Endothelial cell of umbilical vein (primary cell): ENCODE data around the gene PLEKHA3. TPM values are rescaled to one million over a fixed set of nuclear protein-coding genes. Genes with fewer than 3 reads are reported as not detected.

Experiments used
- BruUV-seq: library from RNA; stranded (reverse); fragments of 400-500 nt; replicated peaks from 2 replicates; lab custom pipeline; 2021; lab: Mats Ljungman, UMichigan
- CTCF ChIA-PET: fragments of 300-600, 350-600 bp; sonication (Branson Sonifier 250); formaldehyde crosslinking; loops from one replicate; lab custom pipeline; 2021; ENCODE audit warnings: antibody characterized with exemption, inconsistent platforms; lab: Charles Lee
- POLR2A ChIA-PET: fragments of 300-600, 350-600 bp; sonication (Branson Sonifier 250); formaldehyde crosslinking; loops from one replicate; lab custom pipeline; 2021; ENCODE audit warnings: antibody characterized with exemption, inconsistent platforms; lab: Charles Lee
- DNase-seq: peaks from one replicate; pipeline ENCODE4 v3.0.0-alpha.2; 2011; ENCODE audit warnings: low read depth, low spot score
- FAIRE-seq: peaks from 2 replicates; lab custom pipeline; 2011; peaks lifted over from hg19 to GRCh38; lab: Jason Lieb, UNC
- H2AFZ ChIP-seq: 2 replicates; pipeline ENCODE4 v1.6.0; 2012; ENCODE audit warnings: low read depth, low read length, control low read depth, inconsistent platforms
- H3K27ac ChIP-seq: 2 replicates; pipeline ENCODE4 v1.5.1; 2011; ENCODE audit warnings: low read depth, mild to moderate bottlenecking, control low read depth, low read length, moderate library complexity; ENCODE audit not compliant: insufficient read depth
- H3K27me3 ChIP-seq, 2 experiments: 2 replicates each; pipeline versions ENCODE4 v1.6.0 to v1.6.1; 2011; ENCODE audit warnings: low read length in 2 of 2, mixed read lengths in 1 of 2; ENCODE audit not compliant: control insufficient read depth in 2 of 2, insufficient read depth in 2 of 2
- H3K36me3 ChIP-seq, 2 experiments: 2 replicates in 1 of 2; 3 replicates in 1 of 2; pipeline ENCODE4 v1.5.1; 2011; ENCODE audit warnings: low read length in 2 of 2, mild to moderate bottlenecking in 1 of 2, moderate library complexity in 1 of 2; ENCODE audit not compliant: control insufficient read depth in 2 of 2, insufficient read depth in 2 of 2; ENCODE audit errors: extremely low read depth in 1 of 2
- H3K4me1 ChIP-seq: 3 replicates; pipeline ENCODE4 v1.5.1; 2011; ENCODE audit warnings: mild to moderate bottlenecking, low read length; ENCODE audit not compliant: control insufficient read depth, insufficient read depth; ENCODE audit errors: extremely low read depth
- H3K4me2 ChIP-seq: 2 replicates; pipeline ENCODE4 v1.6.1; 2011; ENCODE audit warnings: low read length, control low read depth, mixed read lengths; ENCODE audit not compliant: insufficient read depth
- H3K4me3 ChIP-seq, 3 experiments: fragments of 200-600 bp in 1 of 3; sonication (generic), shearing (Covaris generic) in 1 of 3; replicated peaks in 1 of 3; 2 replicates each; pipeline ENCODE4 v1.5.1; 2011 to 2016; ENCODE audit warnings: control low read depth in 3 of 3, low read length in 3 of 3, mild to moderate bottlenecking in 2 of 3, inconsistent platforms in 1 of 3, low read depth in 1 of 3, moderate library complexity in 1 of 3; ENCODE audit not compliant: insufficient read depth in 1 of 3
- H3K79me2 ChIP-seq: 2 replicates; pipeline ENCODE4 v1.6.0; 2012; ENCODE audit warnings: low read length, inconsistent platforms; ENCODE audit not compliant: control insufficient read depth, insufficient read depth
- H3K9ac ChIP-seq: replicated peaks from 2 replicates; pipeline ENCODE3; 2011; ENCODE audit warnings: low read length, control low read depth; ENCODE audit not compliant: insufficient read depth; ENCODE audit errors: extremely low read depth
- H3K9me1 ChIP-seq: replicated peaks from 3 replicates; pipeline ENCODE4 v1.6.0; 2011; ENCODE audit warnings: mild to moderate bottlenecking, low read length; ENCODE audit not compliant: control insufficient read depth, insufficient read depth; ENCODE audit errors: extremely low read depth
- H3K9me3 ChIP-seq: replicated peaks from 2 replicates; pipeline ENCODE4 v1.5.1; 2012; ENCODE audit warnings: low read length, inconsistent platforms; ENCODE audit not compliant: control insufficient read depth, insufficient read depth
- H4K20me1 ChIP-seq: replicated peaks from 2 replicates; pipeline ENCODE3; 2011; ENCODE audit warnings: mild to moderate bottlenecking, low read length; ENCODE audit not compliant: control insufficient read depth, insufficient read depth; ENCODE audit errors: extremely low read depth
- CTCF ChIP-seq, 2 donors: IDR thresholded peaks; 1 replicate in 1 of 2; 2 replicates in 1 of 2; pipeline ENCODE4 v1.5.1; 2011; ENCODE audit warnings: low read length in 2 of 2, mild to moderate bottlenecking in 2 of 2, moderate library complexity in 2 of 2, control low read depth in 1 of 2, inconsistent platforms in 1 of 2, low read depth in 1 of 2; ENCODE audit not compliant: insufficient read depth in 1 of 2; ENCODE audit errors: extremely low read depth in 1 of 2
- EZH2 ChIP-seq: IDR thresholded peaks from 2 replicates; pipeline ENCODE4 v1.6.1; 2012; ENCODE audit warnings: borderline replicate concordance, low read depth, mild to moderate bottlenecking, moderate library complexity, low read length, inconsistent platforms; ENCODE audit not compliant: severe bottlenecking
- FOS ChIP-seq: IDR thresholded peaks from 2 replicates; pipeline ENCODE4 v1.6.1; 2011; ENCODE audit warnings: mild to moderate bottlenecking, low read length, moderate library complexity, borderline replicate concordance; ENCODE audit not compliant: insufficient read depth
- GATA2 ChIP-seq: IDR thresholded peaks from 2 replicates; pipeline ENCODE4 v1.7.0; 2011; ENCODE audit warnings: low read depth, mild to moderate bottlenecking, moderate library complexity, mixed read lengths, low read length; ENCODE audit not compliant: insufficient read length, insufficient read depth
- JUN ChIP-seq: IDR thresholded peaks from 2 replicates; pipeline ENCODE4 v1.6.1; 2011; ENCODE audit warnings: borderline replicate concordance, low read depth; ENCODE audit not compliant: insufficient read length, insufficient read depth
- MAX ChIP-seq: IDR thresholded peaks from 2 replicates; pipeline ENCODE4 v1.6.1; 2011; ENCODE audit not compliant: insufficient read depth, insufficient read length
- MYC ChIP-seq: IDR thresholded peaks from one replicate; pipeline ENCODE4 v1.6.1; 2011; ENCODE audit warnings: mild to moderate bottlenecking, low read depth, low read length
- POLR2A ChIP-seq: IDR thresholded peaks from 2 replicates; pipeline ENCODE4 v1.6.1; 2012; ENCODE audit warnings: low read depth, mild to moderate bottlenecking, control low read depth, low read length
- POLR2AphosphoS5 ChIP-seq: IDR thresholded peaks from 2 replicates; pipeline ENCODE4 v1.6.1; 2012; ENCODE audit warnings: low read depth, mild to moderate bottlenecking, control low read depth, low read length, moderate library complexity; ENCODE audit not compliant: insufficient read depth
- dilution Hi-C: fragments of 300-500 bp; cut with MboI; formaldehyde crosslinking; loops from one replicate; pipeline ENCODE4 v1.15.0; 2019; ENCODE audit warnings: low sequenced_read_pairs; ENCODE audit not compliant: extremely low pct_ligation_motif_present
- intact Hi-C: fragments of 100-400 bp; cut with micrococcal nuclease; formaldehyde crosslinking; loops from one replicate; pipeline ENCODE4 v1.10.0; 2022
- polyA plus RNA-seq, 4 experiments: library from polyadenylated mRNA; depleted of rRNA in 3 of 4; stranded (reverse) in 3 of 4; unstranded in 1 of 4; fragments of >200 nt; gene quantifications; 2 replicates each; pipeline versions ENCODE4 v1.2.1 to v1.2.3, GENCODE V29; 2011 to 2012; ENCODE audit warnings: missing spikeins in 1 of 4
- total RNA-seq: library from RNA; stranded (reverse); gene quantifications from 2 replicates; pipeline ENCODE4 v1.2.3, GENCODE V29; 2021

PLEKHA3 gene
- total and polyA plus RNA-seq, 2 donors (not counting 3 experiments of a cell fraction or from before 2014, with no cell fraction given): 4.1 to 24.6 TPM

- BruUV-seq: TSS peak; percentile 39
- H4K20me1 ChIP-seq: no peaks in the 10 kb centered on the region
- H3K4me1 ChIP-seq: peaks cover 15% of the 10 kb centered on the region
- H3K79me2 ChIP-seq: peaks cover 23% of the 10 kb centered on the region
- POLR2A ChIA-PET: no interaction called here
- DNase-seq: peak; percentile 10
- TF ChIP-seq GATA2 (no peak), POLR2AphosphoS5 (no peak), JUN (no peak), EZH2 (no peak), CTCF (IDR thresholded peaks at IDR 0.05; ENCODE audit: extremely low read depth in 1 of 2, insufficient read depth in 1 of 2, low read depth in 1 of 2, low read length in 2 of 2) (no peak), MYC (no peak), POLR2A (no peak), FOS (no peak), MAX (no peak)
- H3K27ac ChIP-seq: peak overlapping the region; percentile 91
- CTCF ChIA-PET: interaction anchor here (0.8 to 1.7 kb wide), 3 partner anchors 18 to 442 kb away, joined by 3 to 22 read pairs (median 3); no protein-coding TSS in a partner anchor
- H2AFZ ChIP-seq: peak overlapping the region; percentile 77
- H3K9me1 ChIP-seq: no peaks in the 10 kb centered on the region
- FAIRE-seq: no peak
- H3K9me3 ChIP-seq: no peaks in the 10 kb centered on the region
- H3K9ac ChIP-seq: peak overlapping the region; percentile 97
- peaks cover 4 to 15% of the 10 kb centered on the region in 2 experiments for H3K36me3 ChIP-seq
- H3K27me3 ChIP-seq: no peaks in the 10 kb centered on the region
- H3K4me3 ChIP-seq: peak overlapping the region; percentile 65 to 94 (median 75)
- intact Hi-C loops: loop anchor here (2.0 kb wide), 1 partner anchor 73 kb away; no protein-coding TSS in a partner anchor
- dilution Hi-C loops: loop anchor here (25.0 kb wide), 1 partner anchor 313 kb away; no protein-coding TSS in a partner anchor
- H3K4me2 ChIP-seq: peak overlapping the region; percentile 78
Measured at GRCh38 chr2:178449700-178450523, 30.3 kb upstream of the PLEKHA3 start.
